HG02623 (cell line): ENCODE results near the gene SULT2A1.
"Not testable (repeated sequence)": the region's sequence is repeated elsewhere in the genome, so short reads cannot be mapped to it uniquely, and the experiment has no call there.

Source experiments
- ATAC-seq: cut with Tn5 transposase; IDR thresholded peaks from one replicate; pipeline ENCODE4 v1.9.1; 2021; ENCODE audit warnings: moderate library complexity; ENCODE audit not compliant: unreplicated experiment

Gene SULT2A1

GRCh38 chr19:47886010-47886559 lies at the start of gene SULT2A1:
SULT2A1 (minus strand) TSS chr19:47886315; CDS start chr19:47886257, 58 bp downstream.
- no peak for ATAC-seq

GRCh38 chr19:47928581-47928980 lies 42.5 kb upstream of the SULT2A1 start:
- not testable (repeated sequence) for ATAC-seq

- not testable (repeated sequence) for ATAC-seq
These were observed 34.0 kb upstream of the SULT2A1 start for GRCh38 chr19:47920107-47920506.

- not testable (repeated sequence) for ATAC-seq
These were observed 24.1 kb upstream of the SULT2A1 start for GRCh38 chr19:47910191-47910590.

- not testable (repeated sequence) for ATAC-seq
These were observed 23.2 kb upstream of the SULT2A1 start for GRCh38 chr19:47909350-47909749.

GRCh38 chr19:47901370-47901769 lies 15.3 kb upstream of the SULT2A1 start:
- ATAC-seq, result no peak

GRCh38 chr19:47899335-47899734 lies 13.2 kb upstream of the SULT2A1 start:
- no peak for ATAC-seq

GRCh38 chr19:47897861-47898260 lies 11.7 kb upstream of the SULT2A1 start:
- no peak for ATAC-seq

- no peak for ATAC-seq
These were observed 10.7 kb upstream of the SULT2A1 start for GRCh38 chr19:47896773-47897172.

- no peak for ATAC-seq
These were observed 9.9 kb upstream of the SULT2A1 start for GRCh38 chr19:47896019-47896418.

GRCh38 chr19:47895165-47895782 lies 9.2 kb upstream of the SULT2A1 start:
- no peak for ATAC-seq

GRCh38 chr19:47891923-47892666 lies 6.0 kb upstream of the SULT2A1 start:
- ATAC-seq, result no peak

- no peak for ATAC-seq
These were observed 5.5 kb upstream of the SULT2A1 start for GRCh38 chr19:47891622-47891922.

- no peak for ATAC-seq
These were observed 4.9 kb upstream of the SULT2A1 start for GRCh38 chr19:47890865-47891621.

- no peak for ATAC-seq
These were observed 1.1 kb downstream of the SULT2A1 start for GRCh38 chr19:47885067-47885463.

GRCh38 chr19:47882890-47883289 lies 3.2 kb downstream of the SULT2A1 start:
- no peak for ATAC-seq

- ATAC-seq, result no peak
These were observed 4.4 kb downstream of the SULT2A1 start for GRCh38 chr19:47881757-47882156.

GRCh38 chr19:47879385-47879784 lies 6.7 kb downstream of the SULT2A1 start:
- not testable (repeated sequence) for ATAC-seq

GRCh38 chr19:47878906-47879305 lies 7.2 kb downstream of the SULT2A1 start:
- no peak for ATAC-seq

GRCh38 chr19:47865166-47865565 lies 20.9 kb downstream of the SULT2A1 start:
- ATAC-seq, result no peak

- ATAC-seq, result no peak
These were observed 22.6 kb downstream of the SULT2A1 start for GRCh38 chr19:47863514-47863936.

GRCh38 chr19:47861630-47862029 lies 24.5 kb downstream of the SULT2A1 start:
- ATAC-seq, result no peak
